ENCODE measurements around the gene ZFP36L1.
A peak's percentile ranks its signal among the peaks of the same experiment; 100 is the strongest.
"Not testable (repeated sequence)": the region's sequence is repeated elsewhere in the genome, so short reads cannot be mapped to it uniquely, and the experiment has no call there.

ZFP36L1 gene

GRCh38 chr14:68784226-68784910 is 8.5 kb downstream of the ZFP36L1 start:
- DNase-seq (ENCODE audit: low spot score) = no peak

- no peak for DNase-seq (ENCODE audit: low spot score)
Measured at GRCh38 chr14:68783408-68784225, 9.2 kb downstream of the ZFP36L1 start.

- no peak for DNase-seq (ENCODE audit: low spot score)
Measured at GRCh38 chr14:68782091-68782981, 10.5 kb downstream of the ZFP36L1 start.

GRCh38 chr14:68781161-68782021 is 11.5 kb downstream of the ZFP36L1 start:
- no peak for DNase-seq (ENCODE audit: low spot score)

GRCh38 chr14:68780358-68781160 is 12.3 kb downstream of the ZFP36L1 start:
- peak; percentile 40 for DNase-seq (ENCODE audit: low spot score)

GRCh38 chr14:68779761-68780323 is 13.0 kb downstream of the ZFP36L1 start:
- peak; percentile 96 for DNase-seq (ENCODE audit: low spot score)

GRCh38 chr14:68777644-68778043 is 15.2 kb downstream of the ZFP36L1 start:
- no peak for DNase-seq (ENCODE audit: low spot score)

GRCh38 chr14:68775614-68776126 is 17.2 kb downstream of the ZFP36L1 start:
- DNase-seq (ENCODE audit: low spot score) = no peak

GRCh38 chr14:68774771-68775613 is 17.9 kb downstream of the ZFP36L1 start:
- DNase-seq (ENCODE audit: low spot score) = no peak

- DNase-seq (ENCODE audit: low spot score) = no peak
Measured at GRCh38 chr14:68772761-68773381, 20.0 kb downstream of the ZFP36L1 start.

GRCh38 chr14:68771631-68772030 is 21.2 kb downstream of the ZFP36L1 start:
- peak; percentile 77 for DNase-seq (ENCODE audit: low spot score)

- no peak for DNase-seq (ENCODE audit: low spot score)
Measured at GRCh38 chr14:68770553-68771286, 22.1 kb downstream of the ZFP36L1 start.

GRCh38 chr14:68770051-68770450 is 22.8 kb downstream of the ZFP36L1 start:
- DNase-seq (ENCODE audit: low spot score) = no peak

- no peak for DNase-seq (ENCODE audit: low spot score)
Measured at GRCh38 chr14:68768316-68768715, 24.6 kb downstream of the ZFP36L1 start.

- no peak for DNase-seq (ENCODE audit: low spot score)
Measured at GRCh38 chr14:68767248-68767645, 25.6 kb downstream of the ZFP36L1 start.

GRCh38 chr14:68766299-68767247 is 26.3 kb downstream of the ZFP36L1 start:
- DNase-seq (ENCODE audit: low spot score) = no peak

GRCh38 chr14:68763843-68764242 is 29.0 kb downstream of the ZFP36L1 start:
- not testable (repeated sequence) for DNase-seq (ENCODE audit: low spot score)

All from kidney capillary endothelial cell (primary cell).